K562 (cell line): Measurements from ENCODE around the gene RNPEPL1. TPM values are rescaled to one million over a fixed set of nuclear protein-coding genes. Genes with fewer than 3 reads are reported as not detected.

Experiments
- ATAC-seq: fragments of 200-7000 bp; cut with Tn5 transposase; 3 replicates; pipeline ENCODE4 v1.9.1; 2020; ENCODE audit warnings: moderate library complexity
- BruUV-seq: library from RNA; stranded (reverse); fragments of 400-500 nt; replicated peaks from 2 replicates; lab custom pipeline; 2021; lab: Mats Ljungman, UMichigan
- CTCF ChIA-PET: fragments of 300-600 bp; formaldehyde crosslinking; extraction: SDS; loops from one replicate; lab custom pipeline; 2021; ENCODE audit warnings: low intra/inter-chr PET ratio; lab: Yijun Ruan, JAX
- POLR2A ChIA-PET: fragments of 300-600, 350-650 bp; sonication (Branson Sonifier 250); formaldehyde crosslinking; extraction: SDS; loops from one replicate; lab custom pipeline; 2021; ENCODE audit warnings: antibody characterized with exemption, inconsistent platforms; lab: Yijun Ruan, JAX
- DNase-seq, 4 experiments: peaks; one replicate each; pipeline versions ENCODE4 v3.0.0 to v3.0.0-alpha.2; 2011 to 2018; ENCODE audit warnings: low spot score in 3 of 4, mixed read lengths in 3 of 4; ENCODE audit errors: extremely low read depth in 1 of 4
- FAIRE-seq: peaks from 2 replicates; lab custom pipeline; 2011; peaks lifted over from hg19 to GRCh38; lab: Jason Lieb, UNC
- H2AFZ ChIP-seq: 2 replicates; pipeline ENCODE4 v1.6.0; 2011; ENCODE audit warnings: low read depth, low read length, control low read depth, inconsistent platforms
- H3K27ac ChIP-seq: fragments of 200-600 bp; 3 replicates; pipeline ENCODE4 v1.8.0; 2011; ENCODE audit warnings: low read depth, mild to moderate bottlenecking, control low read depth, inconsistent platforms, low read length, moderate library complexity, mixed read lengths; ENCODE audit errors: extremely low read depth
- H3K27me3 ChIP-seq, 2 experiments: fragments of 300-600 bp in 1 of 2; 2 replicates in 1 of 2; 3 replicates in 1 of 2; pipeline versions ENCODE4 v1.6.0 to v1.8.0; 2011; ENCODE audit warnings: inconsistent platforms in 2 of 2, low read length in 2 of 2, mild to moderate bottlenecking in 1 of 2, mixed read lengths in 1 of 2, moderate library complexity in 1 of 2; ENCODE audit not compliant: control insufficient read depth in 2 of 2, insufficient read depth in 2 of 2
- H3K36me3 ChIP-seq: fragments of 300-600 bp; 3 replicates; pipeline ENCODE4 v1.8.0; 2011; ENCODE audit warnings: mild to moderate bottlenecking, low read length, inconsistent platforms; ENCODE audit not compliant: control insufficient read depth, insufficient read depth
- H3K4me1 ChIP-seq, 2 experiments: fragments of 200-600 bp in 1 of 2; replicated peaks in 1 of 2; 2 replicates in 1 of 2; 3 replicates in 1 of 2; pipeline versions ENCODE4 v1.5.1 to v1.8.0; 2011; ENCODE audit warnings: inconsistent platforms in 2 of 2, low read length in 2 of 2, mild to moderate bottlenecking in 1 of 2, mixed read lengths in 1 of 2, moderate library complexity in 1 of 2; ENCODE audit not compliant: control insufficient read depth in 2 of 2, insufficient read depth in 2 of 2
- H3K4me2 ChIP-seq: 2 replicates; pipeline ENCODE4 v1.6.1; 2011; ENCODE audit warnings: low read length, control low read depth, inconsistent platforms, mixed read lengths; ENCODE audit not compliant: insufficient read depth
- H3K4me3 ChIP-seq: fragments of 200-600 bp; sonication (generic), shearing (Covaris generic); 2 replicates; pipeline ENCODE4 v1.5.1; 2016; ENCODE audit warnings: control low read depth, inconsistent platforms
- H3K79me2 ChIP-seq: fragments of 200-600 bp; 3 replicates; pipeline ENCODE4 v1.8.0; 2011; ENCODE audit warnings: low read length, inconsistent platforms; ENCODE audit not compliant: control insufficient read depth, insufficient read depth
- H3K9ac ChIP-seq, 2 experiments: 2 replicates each; pipeline versions ENCODE4 v1.6.0 to v1.6.1; 2011; ENCODE audit warnings: low read depth in 2 of 2, low read length in 2 of 2, control low read depth in 1 of 2, inconsistent platforms in 1 of 2, mild to moderate bottlenecking in 1 of 2, mixed read lengths in 1 of 2; ENCODE audit not compliant: insufficient read depth in 1 of 2
- H3K9me1 ChIP-seq: one replicate; pipeline ENCODE4 v1.6.0; 2011; ENCODE audit warnings: inconsistent platforms, mild to moderate bottlenecking, low read length, moderate library complexity; ENCODE audit not compliant: control insufficient read depth, insufficient read depth
- H3K9me3 ChIP-seq: replicated peaks from 2 replicates; pipeline ENCODE4 v1.5.1; 2011; ENCODE audit warnings: low read depth, low read length, inconsistent platforms; ENCODE audit not compliant: control insufficient read depth, insufficient read depth
- H4K20me1 ChIP-seq: replicated peaks from 2 replicates; pipeline ENCODE4 v1.6.1; 2011; ENCODE audit warnings: low read length, inconsistent platforms, mixed read lengths; ENCODE audit not compliant: control insufficient read depth, insufficient read depth
- HMG20A ChIP-seq: fragments of 450-650 bp; formaldehyde crosslinking; conservative IDR thresholded peaks from 2 replicates; pipeline ENCODE4 v1.4.0; 2020; ENCODE audit warnings: mild to moderate bottlenecking, mixed read lengths
- PHF20 ChIP-seq: fragments of 450-650 bp; IDR thresholded peaks from 2 replicates; pipeline ENCODE4 v1.6.1; 2018; ENCODE audit not compliant: partially characterized antibody
- POLR2G ChIP-seq: fragments of 200-400 bp; formaldehyde crosslinking; IDR thresholded peaks from 2 replicates; pipeline ENCODE4 v1.6.1; 2017; ENCODE audit warnings: low read depth, mild to moderate bottlenecking, antibody characterized with exemption, low read length, moderate library complexity
- RBFOX2 ChIP-seq: fragments of 200-400 bp; formaldehyde crosslinking; IDR thresholded peaks from 2 replicates; pipeline ENCODE4 v1.6.1; 2017; ENCODE audit warnings: low read depth, mild to moderate bottlenecking, low read length, moderate library complexity
- WGBS: fragments of 100-300 bp; shearing (Covaris generic); methylation state at CpG from one replicate; pipeline ENCODE4 v1.1.6; 2016; ENCODE audit warnings: low coverage, mixed read lengths; ENCODE audit not compliant: insufficient coverage; ENCODE audit errors: missing lambda C conversion rate; 5-methylcytosine and 5-hydroxymethylcytosine counted together
- in situ Hi-C: fragments of 300-500 bp; cut with MboI; formaldehyde crosslinking; loops from 4 replicates; pipeline ENCODE4 v1.15.0; 2018; ENCODE audit warnings: inconsistent platforms, mixed read lengths
- intact Hi-C: fragments of 100-400 bp; cut with micrococcal nuclease; formaldehyde crosslinking; loops from 2 replicates; pipeline ENCODE4 v1.14.2; 2022
- polyA plus RNA-seq, 8 experiments: library from polyadenylated mRNA; depleted of rRNA in 4 of 8; stranded (reverse) in 5 of 8; unstranded in 3 of 8; fragments of >200 nt; fragmentation: Nextera tagmentation in 2 of 8; fragmentation: Illumina TruSeq in 1 of 8; extraction: Ambion mirVana in 2 of 8; extraction: Trizol in 1 of 8; gene quantifications; 2 replicates each; pipeline versions ENCODE4 v1.2.1 to v1.2.3, GENCODE V29; 2011 to 2014; ENCODE audit warnings: inconsistent platforms in 1 of 8, missing spikeins in 1 of 8
- total RNA-seq, 7 experiments: library from RNA; depleted of rRNA in 6 of 7; stranded (reverse); fragments of >200 nt in 6 of 7; fragmentation: Illumina TruSeq in 2 of 7; extraction: Trizol in 2 of 7; gene quantifications; 2 replicates each; pipeline versions ENCODE4 v1.2.1 to v1.2.3, GENCODE V29; 2011 to 2021; ENCODE audit warnings: low replicate concordance in 1 of 7

Gene RNPEPL1
- total and polyA plus RNA-seq, 9 of the 15 experiments (the other 6 are each of a cell fraction or from before 2014, with no cell fraction given), result 0.07 to 38.7 (median 5.6) TPM

- peaks cover 7 to 65% of the 10 kb centered on the region in 2 experiments; a peak in 4 of 5 replicates for H3K4me1 ChIP-seq
- H3K9me3 ChIP-seq, result no peaks in the 10 kb centered on the region
- no TSS peak for BruUV-seq
- H3K4me2 ChIP-seq, result no peak overlapping the region
- ChIA-PET POLR2A (interaction anchor here (1.4 kb wide), 1 partner anchor 9 kb away, joined by 8 read pairs; no protein-coding TSS in a partner anchor), CTCF (no interaction called here)
- H3K9me1 ChIP-seq, result no peaks in the 10 kb centered on the region
- intact Hi-C loops (no loop called here), in situ Hi-C loops (no loop called here)
- FAIRE-seq (no peak), ATAC-seq (no peak), DNase-seq (no peak)
- no peak overlapping the region for H2AFZ ChIP-seq
- peak overlapping the region in 1 of 2 experiments; percentile 89; a peak in 2 of 4 replicates for H3K9ac ChIP-seq
- TF ChIP-seq PHF20, result no peak
- TF ChIP-seq RBFOX2, result 0 out of 2 replicates have a peak, but pooled peaks have one; percentile 29
- H3K36me3 ChIP-seq, result peaks cover 19% of the 10 kb centered on the region; the same call in 1 of the 3 replicates
- no peaks in the 10 kb centered on the region for H3K27me3 ChIP-seq
- peaks cover 44% of the 10 kb centered on the region for H3K79me2 ChIP-seq
- H3K4me3 ChIP-seq, result no peak overlapping the region
- 90% methylated on average over 2 of the region's 11 CpGs for WGBS
- H3K27ac ChIP-seq, result no peak overlapping the region
- H4K20me1 ChIP-seq, result no peaks in the 10 kb centered on the region
Measured at GRCh38 chr2:240570531-240571313, 2.4 kb downstream of the RNPEPL1 start.

- Histone ChIP-seq H3K4me2 (no peak overlapping the region), H3K27me3 (no peaks in the 10 kb centered on the region), H3K36me3 (peaks cover 27% of the 10 kb centered on the region; the same call in 1 of the 3 replicates), H2AFZ (no peak overlapping the region), H3K9me3 (no peaks in the 10 kb centered on the region), H3K27ac (no peak overlapping the region), H3K9ac (peak overlapping the region in 1 of 2 experiments; percentile 61; a peak in 2 of 4 replicates), H3K4me1 (peaks cover 7 to 59% of the 10 kb centered on the region in 2 experiments; a peak in 4 of 5 replicates), H4K20me1 (no peaks in the 10 kb centered on the region), H3K79me2 (peaks cover 44% of the 10 kb centered on the region), H3K4me3 (no peak overlapping the region), H3K9me1 (no peaks in the 10 kb centered on the region)
- in situ Hi-C loops, result no loop called here
- FAIRE-seq, result no peak
- ATAC-seq, result no peak
- TF ChIP-seq RBFOX2, result peak; percentile 8; the same call in 1 of the 2 replicates
- TF ChIP-seq POLR2G, result peak; percentile 7; the same call in 1 of the 2 replicates
- no peak for TF ChIP-seq HMG20A (CRISPR knock-in tag)
- WGBS, result 83% methylated on average over 6 of the region's 18 CpGs
- CTCF ChIA-PET, result no interaction called here
- intact Hi-C loops, result no loop called here
- no TSS peak for BruUV-seq
- no peak for DNase-seq
- POLR2A ChIA-PET, result interaction anchor here (1.4 kb wide), 1 partner anchor 9 kb away, joined by 8 read pairs; no protein-coding TSS in a partner anchor
Measured at GRCh38 chr2:240571314-240571973, 3.2 kb downstream of the RNPEPL1 start.
